Left ventricle myocardium inferior (tissue), 1 donor: ENCODE measurements around the gene MLH1. TPM values are rescaled to one million over a fixed set of nuclear protein-coding genes. Genes with fewer than 3 reads are reported as not detected.
A peak's percentile ranks its signal among the peaks of the same experiment; 100 is the strongest.

ENCODE experiments used
- DNase-seq: peaks from one replicate; pipeline ENCODE4 v3.0.0-alpha.2; 2020
- H3K27ac ChIP-seq: fragments of 200-600 bp; replicated peaks from 2 replicates; pipeline ENCODE4 v1.8.0; 2021
- H3K27me3 ChIP-seq: fragments of 200-600 bp; 2 replicates; pipeline ENCODE4 v1.8.0; 2021; ENCODE audit warnings: low read depth
- H3K36me3 ChIP-seq: fragments of 200-600 bp; 2 replicates; pipeline ENCODE4 v1.8.0; 2021
- H3K4me1 ChIP-seq: fragments of 200-600 bp; 2 replicates; pipeline ENCODE4 v1.8.0; 2021
- H3K4me3 ChIP-seq: fragments of 200-600 bp; 2 replicates; pipeline ENCODE4 v1.8.0; 2021; ENCODE audit warnings: mild to moderate bottlenecking, moderate library complexity
- H3K9me3 ChIP-seq: fragments of 200-600 bp; replicated peaks from 2 replicates; pipeline ENCODE4 v1.8.0; 2021
- CTCF ChIP-seq: fragments of 200-600 bp; IDR thresholded peaks from 2 replicates; pipeline ENCODE4 v1.8.0; 2021; ENCODE audit warnings: antibody characterized with exemption, mild to moderate bottlenecking, borderline replicate concordance
- intact Hi-C: fragments of 100-400 bp; cut with micrococcal nuclease; formaldehyde crosslinking; loops from one replicate; pipeline ENCODE4 v1.11.0; 2022
- long read RNA-seq: library from polyadenylated mRNA; unstranded; transcript quantifications from one replicate; pipeline ENCODE4 v2.0.0, GENCODE V29; 2021
- total RNA-seq: library from RNA; stranded (reverse); fragmentation: NEBNext Ultra II Directional; extraction: Animal tissue kit (Norgen Biotek cat#: 25700); gene quantifications from one replicate; pipeline ENCODE4 v1.2.1, GENCODE V29; 2021
- donor health status: DM: no; HTN: yes; CAD: no; lungs with severe emphysema.

The MLH1 gene
- total RNA-seq, result 55.6 TPM
- long read RNA-seq, transcript MLH1-201 (19 exons, 2,752 nt), result major isoform, 86 of 131 reads
- long read RNA-seq, partial matches to known transcripts, result 14 of 131 reads
- long read RNA-seq, other reads (novel, unspliced or antisense), result 29 of 131 reads

- peaks cover 79% of the 10 kb centered on the region for H3K4me1 ChIP-seq
- no peaks in the 10 kb centered on the region for H3K27me3 ChIP-seq
- DNase-seq, result peak; percentile 98
- H3K9me3 ChIP-seq, result no peaks in the 10 kb centered on the region
- H3K36me3 ChIP-seq, result peaks cover 37% of the 10 kb centered on the region
- no peak for TF ChIP-seq CTCF
- intact Hi-C loops, result no loop called here
- H3K4me3 ChIP-seq, result peak within 1 kb of the TSS; percentile 79
- peak within 1 kb of the TSS; percentile 97 for H3K27ac ChIP-seq
Observed at GRCh38 chr3:36993326-36994283, at the start of gene MLH1. Gene MLH1, plus strand, starts transcription at chr3:36993518. Its CDS starts 30 bp downstream, at chr3:36993548.

GRCh38 chr3:36943601-36944000, 49.7 kb upstream of the MLH1 start:
- Histone ChIP-seq H3K36me3 (no peaks in the 10 kb centered on the region), H3K4me1 (peaks cover 20% of the 10 kb centered on the region), H3K4me3 (peak overlapping the region; percentile 80), H3K9me3 (peaks cover 24% of the 10 kb centered on the region), H3K27ac (peak overlapping the region; percentile 62), H3K27me3 (no peaks in the 10 kb centered on the region)
- no peak for TF ChIP-seq CTCF
- intact Hi-C loops, result no loop called here
- no peak for DNase-seq

GRCh38 chr3:36944012-36944640, 49.2 kb upstream of the MLH1 start:
- peak; percentile 13 for TF ChIP-seq CTCF
- peaks cover 20% of the 10 kb centered on the region for H3K4me1 ChIP-seq
- H3K4me3 ChIP-seq, result peak overlapping the region; percentile 80
- intact Hi-C loops, result no loop called here
- H3K36me3 ChIP-seq, result no peaks in the 10 kb centered on the region
- DNase-seq, result peak; percentile 63
- peak overlapping the region; percentile 62 for H3K27ac ChIP-seq
- H3K9me3 ChIP-seq, result peaks cover 27% of the 10 kb centered on the region
- H3K27me3 ChIP-seq, result no peaks in the 10 kb centered on the region

- Histone ChIP-seq H3K4me1 (peaks cover 20% of the 10 kb centered on the region), H3K36me3 (no peaks in the 10 kb centered on the region), H3K4me3 (peak within 1 kb of the TSS; percentile 80), H3K27ac (peak within 1 kb of the TSS; percentile 62), H3K9me3 (peaks cover 27% of the 10 kb centered on the region), H3K27me3 (no peaks in the 10 kb centered on the region)
- DNase-seq, result peak; percentile 63
- intact Hi-C loops, result no loop called here
- TF ChIP-seq CTCF, result no peak
Observed at GRCh38 chr3:36944641-36945270, 48.6 kb upstream of the MLH1 start, which contains the start of gene TRANK1. Gene TRANK1, minus strand, starts transcription at chr3:36945054. Its CDS starts 245 bp downstream, at chr3:36944809.
